HCT116 (cell line): Measurements from ENCODE around the gene SHC1. TPM values are rescaled to one million over a fixed set of nuclear protein-coding genes. Genes with fewer than 3 reads are reported as not detected.

Experiments used
- ATAC-seq: fragments of 200-7000 bp; cut with Tn5 transposase; 2 replicates; pipeline ENCODE4 v1.9.1; 2020; ENCODE audit warnings: mild to moderate bottlenecking, moderate library complexity
- BruUV-seq: library from RNA; stranded (reverse); fragments of 400-500 nt; replicated peaks from 2 replicates; lab custom pipeline; 2021; lab: Mats Ljungman, UMichigan
- CTCF ChIA-PET: fragments of 300-600 bp; sonication (Branson Sonifier 250); formaldehyde crosslinking; loops from one replicate; lab custom pipeline; 2021; ENCODE audit warnings: antibody characterized with exemption; lab: Charles Lee
- POLR2A ChIA-PET: fragments of 300-600, 350-600 bp; sonication (Branson Sonifier 250); formaldehyde crosslinking; loops from one replicate; lab custom pipeline; 2021; ENCODE audit warnings: antibody characterized with exemption; lab: Charles Lee
- RAD21 ChIA-PET, 2 experiments: fragments of 300-600 bp; sonication (Branson Sonifier 250); formaldehyde crosslinking; loops; one replicate each; lab custom pipeline; 2023; ENCODE audit warnings: low total read pairs in 2 of 2; ENCODE audit not compliant: uncharacterized antibody in 2 of 2, unreplicated experiment in 2 of 2, low non-redundant PET in 1 of 2; lab: Charles Lee
- DNase-seq: peaks from one replicate; pipeline ENCODE4 v3.0.0-alpha.2; 2010; ENCODE audit warnings: low read depth, low spot score
- H2AFZ ChIP-seq: fragments of 200-600 bp; shearing (Covaris generic), sonication (generic); 2 replicates; pipeline ENCODE4 v1.6.1; 2017; ENCODE audit warnings: low read depth, mixed run types, mixed read lengths, antibody characterized with exemption, low read length; ENCODE audit not compliant: poor library complexity, severe bottlenecking
- H3K27ac ChIP-seq: 2 replicates; pipeline ENCODE4 v1.5.1; 2012; ENCODE audit warnings: low read depth, low read length
- H3K27me3 ChIP-seq: fragments of 200-600 bp; sonication (generic); 2 replicates; pipeline ENCODE4 v1.6.1; 2016; ENCODE audit warnings: mixed run types, low read length, mixed read lengths; ENCODE audit not compliant: insufficient read depth
- H3K36me3 ChIP-seq, 2 experiments: fragments of 200-500 bp in 1 of 2; fragments of 200-600 bp in 1 of 2; sonication (Bioruptor generic) in 1 of 2; sonication (generic) in 1 of 2; 2 replicates each; pipeline versions ENCODE4 v1.5.1 to v1.6.1; 2014 to 2016; ENCODE audit warnings: low read length in 2 of 2, inconsistent platforms in 1 of 2, mixed read lengths in 1 of 2, mixed run types in 1 of 2; ENCODE audit not compliant: insufficient read depth in 2 of 2, control insufficient read depth in 1 of 2
- H3K4me1 ChIP-seq, 2 experiments: fragments of 200-600 bp in 1 of 2; sonication (generic) in 1 of 2; 2 replicates each; pipeline versions ENCODE4 v1.5.1 to v1.6.1; 2012 to 2017; ENCODE audit warnings: low read length in 2 of 2, inconsistent platforms in 1 of 2, mild to moderate bottlenecking in 1 of 2, mixed read lengths in 1 of 2, mixed run types in 1 of 2, moderate library complexity in 1 of 2; ENCODE audit not compliant: insufficient read depth in 2 of 2, control insufficient read depth in 1 of 2
- H3K4me2 ChIP-seq: fragments of 200-600 bp; sonication (generic); 2 replicates; pipeline ENCODE4 v1.6.1; 2017; ENCODE audit warnings: mixed run types, low read length, mixed read lengths
- H3K4me3 ChIP-seq, 2 experiments: fragments of 200-600 bp in 1 of 2; sonication (generic) in 1 of 2; replicated peaks in 1 of 2; 2 replicates each; pipeline ENCODE4 v1.5.1; 2011 to 2016; ENCODE audit warnings: low read length in 2 of 2, control low read depth in 1 of 2, low read depth in 1 of 2, mild to moderate bottlenecking in 1 of 2, mixed read lengths in 1 of 2, mixed run types in 1 of 2
- H3K79me2 ChIP-seq: fragments of 200-600 bp; sonication (generic); 2 replicates; pipeline ENCODE4 v1.6.1; 2017; ENCODE audit warnings: mild to moderate bottlenecking, mixed run types, low read length, moderate library complexity, mixed read lengths; ENCODE audit not compliant: insufficient read depth
- H3K9ac ChIP-seq: fragments of 200-600 bp; sonication (generic); 2 replicates; pipeline ENCODE4 v1.6.1; 2016; ENCODE audit warnings: low read length, mixed read lengths
- H3K9me2 ChIP-seq: fragments of 200-600 bp; sonication (generic), shearing (Covaris generic); 2 replicates; pipeline ENCODE4 v1.6.1; 2017; ENCODE audit warnings: mixed run types, mild to moderate bottlenecking, moderate library complexity; ENCODE audit not compliant: insufficient read depth
- H3K9me3 ChIP-seq, 2 experiments: fragments of 200-500 bp in 1 of 2; fragments of 200-600 bp in 1 of 2; sonication (Bioruptor generic) in 1 of 2; sonication (generic) in 1 of 2; 2 replicates each; pipeline ENCODE4 v1.6.1; 2014 to 2017; ENCODE audit warnings: low read length in 2 of 2, mixed read lengths in 2 of 2, inconsistent platforms in 1 of 2, low read depth in 1 of 2, mild to moderate bottlenecking in 1 of 2, mixed run types in 1 of 2, moderate library complexity in 1 of 2; ENCODE audit not compliant: control insufficient read depth in 1 of 2, insufficient read depth in 1 of 2
- H4K20me1 ChIP-seq: fragments of 200-600 bp; sonication (generic), shearing (Covaris generic); 2 replicates; pipeline ENCODE4 v1.6.1; 2017; ENCODE audit warnings: mixed run types, mild to moderate bottlenecking, moderate library complexity; ENCODE audit not compliant: insufficient read depth
- CBX3 ChIP-seq: IDR thresholded peaks from 2 replicates; pipeline ENCODE4 v1.6.1; 2012; ENCODE audit warnings: low read depth
- EGR1 ChIP-seq: IDR thresholded peaks from 2 replicates; pipeline ENCODE4 v1.6.1; 2012; ENCODE audit warnings: low read depth
- EZH2phosphoT487 ChIP-seq: fragments of 200-600 bp; IDR thresholded peaks from 2 replicates; pipeline ENCODE4 v1.6.1; 2018; ENCODE audit warnings: antibody characterized with exemption, borderline replicate concordance
- POLR2A ChIP-seq: IDR thresholded peaks from 2 replicates; pipeline ENCODE4 v1.7.0; 2011; ENCODE audit warnings: borderline replicate concordance; ENCODE audit not compliant: insufficient read depth, insufficient read length; ENCODE audit errors: extremely low read depth
- SIN3A ChIP-seq: IDR thresholded peaks from 2 replicates; pipeline ENCODE4 v1.6.1; 2012; ENCODE audit warnings: low read depth
- SP1 ChIP-seq: IDR thresholded peaks from 2 replicates; pipeline ENCODE4 v1.6.1; 2012; ENCODE audit warnings: low read depth
- SRF ChIP-seq: IDR thresholded peaks from 2 replicates; pipeline ENCODE4 v1.6.1; 2012; ENCODE audit warnings: low read depth
- ZFX ChIP-seq: fragments of 450-650 bp; IDR thresholded peaks from 2 replicates; pipeline ENCODE4 v1.6.1; 2017
- ZNF274 ChIP-seq: fragments of 200-500 bp; sonication (Bioruptor generic); IDR thresholded peaks from 2 replicates; pipeline ENCODE4 v1.6.1; 2014; ENCODE audit warnings: mild to moderate bottlenecking, low read depth, low read length, inconsistent platforms
- intact Hi-C: fragments of 100-400 bp; cut with micrococcal nuclease; formaldehyde crosslinking; loops from 2 replicates; pipeline ENCODE4 v1.10.0; 2022
- total RNA-seq: library from RNA; stranded (reverse); gene quantifications from one replicate; pipeline ENCODE4 v1.2.1, GENCODE V29; 2021; ENCODE audit not compliant: unreplicated experiment
- TF ChIP-seq, protein P1 (sequence below): IDR thresholded peaks from 2 replicates; pipeline ENCODE4 v1.6.1; 2012
- TF ChIP-seq, protein P2 (sequence below): IDR thresholded peaks from 2 replicates; pipeline ENCODE4 v1.6.1; 2012
- TF ChIP-seq, protein P3 (sequence below), 3 experiments: fragments of 200-600 bp in 1 of 3; sonication (generic) in 1 of 3; IDR thresholded peaks in 2 of 3; conservative IDR thresholded peaks in 1 of 3; 2 replicates each; pipeline ENCODE4 v1.5.1; 2012 to 2017; ENCODE audit warnings: low read depth in 2 of 3, low read length in 2 of 3, antibody characterized with exemption in 1 of 3, borderline replicate concordance in 1 of 3, control low read depth in 1 of 3, mild to moderate bottlenecking in 1 of 3, mixed read lengths in 1 of 3, mixed run types in 1 of 3, moderate library complexity in 1 of 3; ENCODE audit not compliant: insufficient read depth in 1 of 3

Gene SHC1
- total RNA-seq, 1 experiment from 2014 or later, result 148 TPM

- H4K20me1 ChIP-seq, result no peaks in the 10 kb centered on the region
- CTCF ChIA-PET, result interaction anchor here (2.0 to 2.9 kb wide), 2 partner anchors 20 to 26 kb away, joined by 5 to 10 read pairs; partner anchors contain the start of gene SHC1
- intact Hi-C loops, result loop anchor here (5.0 kb wide), 1 partner anchor 35 kb away; the partner anchor contains the start of gene PYGO2
- POLR2A ChIA-PET, result no interaction called here
- no peak overlapping the region for H3K4me2 ChIP-seq
- H3K4me1 ChIP-seq, result peaks cover 28 to 76% of the 10 kb centered on the region in 2 experiments
- RAD21 ChIA-PET, result no interaction called here
- TF ChIP-seq SRF (no peak), ZNF274 (no peak), CBX3 (no peak), POLR2A (no peak), EGR1 (no peak), SP1 (no peak), ZFX (no peak), EZH2phosphoT487 (no peak), SIN3A (no peak)
- TF ChIP-seq, protein P1, sequence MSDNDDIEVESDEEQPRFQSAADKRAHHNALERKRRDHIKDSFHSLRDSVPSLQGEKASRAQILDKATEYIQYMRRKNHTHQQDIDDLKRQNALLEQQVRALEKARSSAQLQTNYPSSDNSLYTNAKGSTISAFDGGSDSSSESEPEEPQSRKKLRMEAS, result no peak
- TF ChIP-seq, protein P2, sequence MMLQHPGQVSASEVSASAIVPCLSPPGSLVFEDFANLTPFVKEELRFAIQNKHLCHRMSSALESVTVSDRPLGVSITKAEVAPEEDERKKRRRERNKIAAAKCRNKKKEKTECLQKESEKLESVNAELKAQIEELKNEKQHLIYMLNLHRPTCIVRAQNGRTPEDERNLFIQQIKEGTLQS, result no peak
- TF ChIP-seq, protein P3, sequence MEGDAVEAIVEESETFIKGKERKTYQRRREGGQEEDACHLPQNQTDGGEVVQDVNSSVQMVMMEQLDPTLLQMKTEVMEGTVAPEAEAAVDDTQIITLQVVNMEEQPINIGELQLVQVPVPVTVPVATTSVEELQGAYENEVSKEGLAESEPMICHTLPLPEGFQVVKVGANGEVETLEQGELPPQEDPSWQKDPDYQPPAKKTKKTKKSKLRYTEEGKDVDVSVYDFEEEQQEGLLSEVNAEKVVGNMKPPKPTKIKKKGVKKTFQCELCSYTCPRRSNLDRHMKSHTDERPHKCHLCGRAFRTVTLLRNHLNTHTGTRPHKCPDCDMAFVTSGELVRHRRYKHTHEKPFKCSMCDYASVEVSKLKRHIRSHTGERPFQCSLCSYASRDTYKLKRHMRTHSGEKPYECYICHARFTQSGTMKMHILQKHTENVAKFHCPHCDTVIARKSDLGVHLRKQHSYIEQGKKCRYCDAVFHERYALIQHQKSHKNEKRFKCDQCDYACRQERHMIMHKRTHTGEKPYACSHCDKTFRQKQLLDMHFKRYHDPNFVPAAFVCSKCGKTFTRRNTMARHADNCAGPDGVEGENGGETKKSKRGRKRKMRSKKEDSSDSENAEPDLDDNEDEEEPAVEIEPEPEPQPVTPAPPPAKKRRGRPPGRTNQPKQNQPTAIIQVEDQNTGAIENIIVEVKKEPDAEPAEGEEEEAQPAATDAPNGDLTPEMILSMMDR (IDR thresholded peaks at IDR 0.05 in 2 of 3, conservative IDR thresholded peaks at IDR 0.05 in 1 of 3; ENCODE audit: borderline replicate concordance in 1 of 3, insufficient read depth in 1 of 3, low read depth in 2 of 3, low read length in 2 of 3), result no peak
- H3K9me3 ChIP-seq, result no peaks in the 10 kb centered on the region
- no peaks in the 10 kb centered on the region for H3K79me2 ChIP-seq
- no peaks in the 10 kb centered on the region for H3K27me3 ChIP-seq
- no peak overlapping the region for H3K4me3 ChIP-seq
- no TSS peak for BruUV-seq
- no peak for DNase-seq
- H3K9ac ChIP-seq, result no peak overlapping the region
- ATAC-seq, result no peak
- H3K9me2 ChIP-seq, result no peaks in the 10 kb centered on the region
- H3K36me3 ChIP-seq, result no peaks in the 10 kb centered on the region
- H3K27ac ChIP-seq, result no peak overlapping the region
- no peak overlapping the region for H2AFZ ChIP-seq
Observed at GRCh38 chr1:154996966-154997701, 26.6 kb upstream of the SHC1 start.
